RCC 7860 (cell line): Measurements from ENCODE around the gene KLRG1.

Experiments used
- DNase-seq: peaks from one replicate; pipeline ENCODE4 v3.0.0-alpha.2; 2015; ENCODE audit warnings: low spot score
- FAIRE-seq: peaks from 2 replicates; lab custom pipeline; 2012; peaks lifted over from hg19 to GRCh38; lab: Jason Lieb, UNC

KLRG1 gene

GRCh38 chr12:9039397-9039977 is 50.1 kb downstream of the KLRG1 start:
- FAIRE-seq: peak; percentile 70
- peak; percentile 33 for DNase-seq

GRCh38 chr12:9040484-9041186 is 51.3 kb downstream of the KLRG1 start:
- DNase-seq (no peak), FAIRE-seq (no peak)

- DNase-seq (no peak), FAIRE-seq (no peak)
These were observed 52.0 kb downstream of the KLRG1 start for GRCh38 chr12:9041321-9041720.

DNA sequence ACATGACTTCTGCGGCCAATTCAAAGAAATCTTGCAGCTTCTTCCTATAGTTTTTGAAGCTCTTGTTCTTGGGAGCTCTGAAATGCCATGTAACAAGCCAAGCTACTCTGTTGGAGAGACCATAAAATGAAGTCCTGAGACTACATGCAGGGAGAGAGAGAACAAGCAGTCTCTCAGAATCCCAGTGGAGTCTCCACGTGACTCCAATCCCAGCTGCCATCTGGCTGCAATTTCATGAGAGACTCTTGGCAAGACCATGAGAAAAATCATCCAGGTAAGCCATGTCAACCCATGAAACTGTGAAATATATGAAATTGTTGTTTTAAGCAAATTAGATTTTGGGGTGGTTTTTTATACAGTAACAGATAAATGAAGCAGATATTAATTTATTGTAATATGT is 54.4 kb downstream of the KLRG1 start:
- no peak for FAIRE-seq
- no peak for DNase-seq

DNA sequence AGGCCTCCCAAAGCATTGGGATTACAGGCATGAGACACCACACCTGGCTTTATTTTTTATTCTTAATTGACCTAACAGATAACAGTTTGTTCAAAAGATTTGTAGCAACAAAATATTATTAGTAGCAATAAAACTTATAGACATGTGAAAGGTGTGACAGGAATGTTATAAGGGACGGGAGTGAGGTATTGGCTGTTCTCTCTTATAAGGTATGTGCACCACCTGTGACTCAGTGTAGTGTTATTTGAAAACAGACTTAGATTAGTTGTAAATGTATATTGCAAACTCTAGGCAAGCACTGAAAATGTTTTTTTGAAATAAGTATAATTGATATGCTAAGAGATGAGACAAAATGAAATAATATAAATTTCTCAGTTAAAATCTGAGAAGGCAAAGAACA is 57.8 kb downstream of the KLRG1 start:
- FAIRE-seq: no peak
- DNase-seq: no peak

DNA sequence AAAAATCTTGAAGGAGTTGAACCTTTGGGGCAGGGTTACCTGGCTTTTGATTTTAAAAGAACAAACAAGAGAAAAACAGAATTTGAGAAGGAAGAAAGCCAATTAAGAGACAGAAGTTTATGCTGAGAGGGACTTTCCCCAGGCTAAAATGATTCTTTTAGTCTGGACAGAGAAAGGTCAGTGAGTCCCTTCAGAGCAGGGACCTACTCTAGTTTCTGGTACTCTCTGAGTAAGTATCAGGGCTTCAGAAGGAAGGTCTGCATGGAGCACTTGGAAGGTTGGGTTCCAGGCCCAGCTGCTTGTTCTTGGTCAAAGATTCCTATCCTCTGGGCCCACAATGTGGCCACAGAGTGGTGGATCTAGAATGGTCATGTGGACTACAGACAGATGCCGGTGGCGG is 59.6 kb downstream of the KLRG1 start:
- FAIRE-seq: no peak
- no peak for DNase-seq

- peak; percentile 7 for DNase-seq
- FAIRE-seq: peak; percentile 26
These were observed 60.3 kb downstream of the KLRG1 start for GRCh38 chr12:9049520-9050133.

DNA sequence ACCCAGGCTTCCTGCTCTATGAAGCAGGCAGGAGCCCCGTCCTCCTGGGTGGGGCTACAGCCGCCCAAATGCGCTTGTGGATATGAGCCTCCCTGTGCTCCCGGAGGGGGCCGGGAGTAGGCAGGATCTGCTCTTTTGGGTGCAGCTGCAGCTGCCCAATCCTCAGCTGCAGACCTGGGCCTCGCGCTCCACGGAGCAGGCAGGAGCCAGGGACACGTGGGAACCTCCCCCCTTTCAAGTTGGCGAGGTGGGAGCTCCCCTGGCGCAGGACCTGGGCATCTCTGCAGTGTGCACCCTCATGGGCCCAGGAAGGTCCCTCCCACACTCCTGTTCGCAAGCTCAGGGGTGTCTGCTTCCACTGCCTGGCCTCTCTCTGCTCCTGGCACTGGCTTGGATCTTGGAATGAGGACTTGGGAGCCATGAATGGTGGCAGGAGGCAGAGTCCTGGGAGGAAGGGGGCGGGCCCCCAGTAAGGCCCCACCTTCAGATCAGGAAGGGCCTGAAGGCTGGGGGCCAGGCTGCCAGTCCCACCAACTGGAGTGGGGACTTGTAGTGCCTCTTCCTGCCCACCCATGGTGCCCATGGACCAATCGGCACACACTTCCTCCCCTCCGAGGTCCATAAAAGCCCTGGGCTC is 61.3 kb downstream of the KLRG1 start:
- FAIRE-seq (no peak), DNase-seq (no peak)

GRCh38 chr12:9051158-9051550 is 61.8 kb downstream of the KLRG1 start:
- DNase-seq: no peak
- FAIRE-seq: no peak

- FAIRE-seq: no peak
- no peak for DNase-seq
These were observed 63.3 kb downstream of the KLRG1 start for GRCh38 chr12:9052610-9053009.
